Esophagus mucosa (tissue), 1 donor: Measurements from ENCODE around the gene AQP1. TPM values are rescaled to one million over a fixed set of nuclear protein-coding genes. Genes with fewer than 3 reads are reported as not detected.

Experiments
- ATAC-seq: fragments of 200-7000 bp; cut with Tn5 transposase; one replicate; pipeline ENCODE4 v1.9.1; 2020
- total RNA-seq: library from RNA; stranded (reverse); gene quantifications from one replicate; pipeline ENCODE4 v1.2.4, GENCODE V29; 2023
- donor health status: DM: yes; HTN: yes; CAD: no.

AQP1 gene
- total RNA-seq, 1 donor from 2014 or later = 42.3 TPM

DNA sequence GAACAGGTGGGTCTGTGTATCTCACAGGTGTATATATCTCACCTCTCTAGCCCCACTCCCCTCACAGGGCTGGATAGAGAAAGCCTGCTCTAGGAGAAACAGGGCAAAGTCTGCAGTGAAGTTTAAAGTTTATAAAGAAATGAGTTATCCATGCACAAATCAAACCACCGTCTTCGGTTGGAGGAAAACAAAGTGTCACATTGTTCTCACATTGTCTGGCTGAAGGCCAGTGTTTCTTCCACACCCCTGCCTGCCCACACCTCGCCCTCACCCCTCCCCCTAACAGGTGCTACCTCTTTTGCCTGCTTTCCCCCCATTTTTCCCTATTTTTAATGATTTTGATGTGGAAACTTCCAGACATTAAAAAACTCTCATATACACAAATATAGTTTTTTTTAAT is 25.8 kb downstream of the AQP1 start:
- ATAC-seq = no peak

DNA sequence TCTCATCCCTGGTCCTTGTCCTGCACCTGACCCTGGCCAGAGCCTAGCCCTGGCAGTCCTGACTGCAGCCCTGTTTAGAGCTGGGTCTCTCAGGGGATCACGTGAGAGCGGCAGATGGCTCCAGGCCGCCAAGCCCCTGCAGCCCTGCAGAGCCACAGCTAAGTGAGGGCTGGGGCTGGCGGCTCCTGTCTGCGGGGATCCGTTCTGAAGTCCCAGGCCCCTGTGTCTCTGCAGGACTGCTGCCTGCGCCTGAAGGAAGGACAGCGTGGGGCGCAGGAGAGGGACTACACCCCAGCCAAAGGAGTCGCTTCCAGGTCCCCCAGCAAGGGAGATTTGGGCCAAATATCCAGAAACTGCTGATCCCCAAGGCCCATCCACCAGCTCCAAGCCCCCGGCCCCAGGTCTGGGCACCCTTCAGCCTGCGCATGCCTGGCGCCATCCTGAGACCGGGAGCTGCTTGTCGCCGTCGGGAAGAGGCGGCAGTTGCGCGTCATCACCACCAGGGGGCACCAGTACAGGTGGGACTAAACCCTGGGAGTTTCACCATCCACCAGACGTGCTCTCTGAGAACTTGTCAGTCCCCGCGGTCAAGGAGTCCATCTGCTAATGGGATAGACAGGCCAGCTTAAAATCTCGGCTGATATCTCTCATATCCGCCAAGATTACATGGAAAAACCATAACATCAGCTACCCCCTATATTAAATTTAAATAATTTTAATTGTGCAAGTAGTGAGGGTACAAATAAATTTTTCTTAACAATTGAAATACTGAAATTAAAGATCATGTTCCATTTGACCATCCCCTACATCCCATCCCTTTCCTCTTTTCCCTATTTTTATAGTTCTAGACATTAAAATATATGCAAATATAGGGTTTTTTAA is 27.0 kb downstream of the AQP1 start:
- peak; percentile 77 for ATAC-seq

DNA sequence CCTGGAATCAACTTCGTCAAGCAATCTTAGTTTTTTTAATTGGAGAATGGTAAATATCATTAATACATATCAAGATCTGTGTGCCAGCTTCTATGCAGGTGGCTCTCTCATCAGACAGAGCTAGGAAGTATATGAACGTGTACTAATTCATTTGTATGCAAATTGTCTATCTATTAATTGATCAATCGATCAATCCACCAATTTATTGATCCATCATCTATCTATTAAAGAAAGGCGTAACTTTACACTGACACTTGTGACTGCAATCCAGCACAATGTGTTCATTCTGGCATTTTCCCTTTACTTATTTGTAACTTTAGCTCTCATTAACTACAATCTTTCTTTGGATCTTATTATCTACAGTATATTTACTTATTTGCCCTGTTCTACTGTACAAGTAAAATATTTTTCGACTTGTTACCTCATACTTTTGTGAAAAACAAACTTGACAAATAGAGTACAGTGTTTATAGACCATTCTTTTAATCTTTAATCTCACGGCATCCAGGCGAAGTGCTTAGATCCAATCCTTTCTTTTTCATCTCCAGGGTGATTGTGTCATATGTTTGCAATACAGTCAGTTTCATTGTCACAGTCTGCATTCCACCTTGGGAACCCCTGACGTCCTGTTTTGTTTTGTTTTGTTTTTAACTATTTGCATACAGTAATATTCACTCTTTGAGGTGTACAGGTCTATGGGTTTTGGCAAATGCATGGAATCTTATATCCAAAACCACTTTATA is 30.1 kb downstream of the AQP1 start:
- ATAC-seq = no peak

DNA sequence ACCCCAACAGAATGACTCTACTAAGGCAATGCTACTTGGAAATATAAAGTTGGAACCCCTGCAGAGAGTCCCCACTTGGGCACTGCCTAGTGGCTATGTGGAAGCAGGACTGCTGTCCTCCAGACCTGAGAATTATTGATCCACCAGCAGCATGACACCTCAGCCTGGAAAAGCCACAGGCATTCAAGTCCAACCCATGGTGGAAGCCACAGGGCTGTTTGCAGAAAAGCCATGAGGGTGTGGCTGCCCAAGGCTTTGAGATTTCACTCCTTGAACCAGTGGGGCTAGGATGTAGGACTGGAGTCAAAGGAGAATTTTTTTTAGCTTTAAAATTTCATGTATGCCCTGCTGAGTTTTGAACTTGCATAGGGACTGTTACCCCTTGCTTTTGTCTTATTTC is 38.5 kb downstream of the AQP1 start:
- ATAC-seq = no peak

DNA sequence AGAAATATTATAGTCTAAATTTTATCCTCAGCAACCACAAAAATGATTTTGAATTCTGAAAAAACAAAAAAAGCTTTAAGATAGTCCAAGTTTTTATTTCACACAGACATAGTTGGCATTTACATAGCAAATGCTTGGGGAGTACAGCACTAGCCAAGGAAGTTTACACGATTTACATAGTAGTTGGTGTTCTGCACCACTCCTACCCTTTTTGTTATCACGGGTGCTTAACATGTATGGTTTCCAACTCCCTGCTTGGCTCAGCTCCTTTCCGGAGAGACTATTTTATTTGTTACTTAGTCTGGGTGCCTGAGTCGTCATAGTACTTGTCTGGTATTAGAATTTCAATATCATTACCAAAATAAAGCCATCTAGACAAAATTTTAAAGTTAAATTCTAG is 43.3 kb downstream of the AQP1 start:
- ATAC-seq = no peak

DNA sequence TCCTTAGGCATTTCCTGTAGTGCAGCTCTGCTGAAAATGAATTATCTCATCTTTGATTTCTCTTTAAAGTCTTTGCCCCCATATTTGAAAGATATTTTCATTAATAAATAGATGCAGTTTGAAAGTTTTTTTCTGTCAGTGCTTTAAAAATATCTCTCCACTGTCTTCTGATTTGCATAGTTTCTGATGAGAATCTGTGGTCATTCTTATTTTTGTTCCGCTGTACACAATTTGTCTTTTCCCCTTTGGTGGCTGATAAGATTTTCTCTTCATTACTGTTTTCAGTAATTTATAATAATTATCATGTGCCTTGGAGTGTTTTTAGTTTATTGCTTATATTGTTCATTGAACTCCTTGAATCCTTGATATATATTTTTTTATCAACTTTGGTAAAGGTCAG is 45.1 kb downstream of the AQP1 start:
- no peak for ATAC-seq

DNA sequence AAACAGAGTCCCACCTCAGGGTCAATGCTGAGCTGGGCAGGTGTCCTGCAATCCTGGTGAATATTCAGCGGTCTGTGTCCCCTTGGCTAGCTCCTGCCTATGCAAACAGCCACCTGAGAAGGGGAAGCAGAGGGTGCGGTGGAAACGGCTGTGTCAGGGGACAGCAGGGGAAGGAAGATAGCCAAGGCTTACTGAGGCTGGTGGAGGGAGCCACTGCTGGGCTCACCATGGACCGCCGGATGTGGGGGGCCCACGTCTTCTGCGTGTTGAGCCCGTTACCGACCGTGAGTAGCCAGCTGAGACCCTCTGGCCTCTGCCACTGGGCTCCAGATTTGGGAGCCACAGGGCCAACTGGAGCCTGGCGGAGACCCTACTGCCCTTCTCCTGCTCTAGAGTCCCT is 52.2 kb downstream of the AQP1 start, which contains the start of gene GHRHR:
Gene GHRHR (plus strand): TSS at position 112 of the 400 bp plus-strand sequence. CDS start 116 bp downstream, at position 228.
- no peak for ATAC-seq

DNA sequence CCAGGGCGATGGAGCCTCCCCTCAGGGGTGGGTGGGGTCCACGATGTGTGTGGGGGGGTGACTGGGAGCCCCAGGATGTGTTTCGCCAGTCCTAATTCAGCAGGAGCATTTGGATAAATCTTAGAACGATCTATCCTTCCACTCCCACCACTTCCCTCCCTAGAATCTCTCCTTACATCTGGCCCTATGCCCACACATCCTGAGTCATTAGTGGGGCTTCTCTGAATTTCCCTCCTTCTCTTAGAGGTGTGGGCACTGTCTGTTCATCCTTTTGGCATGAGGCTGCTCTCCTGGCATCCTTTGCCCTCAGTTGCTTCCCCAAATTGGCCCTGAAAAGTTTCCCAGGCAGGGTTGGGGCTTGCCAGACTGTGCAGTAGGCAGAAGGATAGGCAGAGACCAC is 53.7 kb downstream of the AQP1 start:
- ATAC-seq = no peak

DNA sequence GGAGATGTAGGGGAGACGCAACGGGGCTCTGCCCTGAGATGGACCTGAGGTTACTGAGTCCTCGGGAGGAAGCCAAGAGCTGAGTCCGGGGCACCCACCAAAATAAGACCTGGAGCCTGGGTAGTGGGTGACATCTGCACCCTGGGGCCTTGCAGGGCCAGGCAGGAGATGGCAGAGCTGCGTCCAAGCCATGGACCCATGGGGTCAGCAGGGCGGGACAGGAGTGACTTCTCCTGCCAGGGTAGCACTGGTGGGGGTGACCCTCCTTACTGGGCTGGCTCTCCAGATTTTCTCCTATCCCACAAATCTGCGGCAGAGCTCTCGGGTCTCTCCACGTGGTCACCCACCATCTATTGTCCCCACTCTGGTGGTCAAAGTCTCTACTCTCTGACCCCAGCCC is 54.2 kb downstream of the AQP1 start:
- ATAC-seq = no peak

DNA sequence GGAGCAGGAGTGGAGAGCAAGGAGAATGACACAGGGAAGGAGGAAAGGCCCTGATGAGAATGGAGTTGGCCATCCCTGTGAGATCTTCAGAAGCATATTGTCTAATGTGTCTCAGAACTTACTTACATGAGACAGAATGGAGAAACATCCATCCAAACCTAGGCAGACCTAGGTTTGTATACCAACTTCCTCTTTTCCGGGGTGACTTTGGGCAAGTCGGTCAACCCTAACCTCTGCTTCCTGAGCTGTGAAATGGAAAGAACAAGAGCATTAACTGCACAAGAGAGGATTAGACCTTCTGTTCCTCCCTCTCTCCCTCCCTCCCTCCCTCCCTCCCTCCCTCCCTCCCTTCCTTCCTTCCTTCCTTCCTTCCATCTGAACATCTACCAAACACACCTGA is 56.6 kb downstream of the AQP1 start:
- no peak for ATAC-seq

DNA sequence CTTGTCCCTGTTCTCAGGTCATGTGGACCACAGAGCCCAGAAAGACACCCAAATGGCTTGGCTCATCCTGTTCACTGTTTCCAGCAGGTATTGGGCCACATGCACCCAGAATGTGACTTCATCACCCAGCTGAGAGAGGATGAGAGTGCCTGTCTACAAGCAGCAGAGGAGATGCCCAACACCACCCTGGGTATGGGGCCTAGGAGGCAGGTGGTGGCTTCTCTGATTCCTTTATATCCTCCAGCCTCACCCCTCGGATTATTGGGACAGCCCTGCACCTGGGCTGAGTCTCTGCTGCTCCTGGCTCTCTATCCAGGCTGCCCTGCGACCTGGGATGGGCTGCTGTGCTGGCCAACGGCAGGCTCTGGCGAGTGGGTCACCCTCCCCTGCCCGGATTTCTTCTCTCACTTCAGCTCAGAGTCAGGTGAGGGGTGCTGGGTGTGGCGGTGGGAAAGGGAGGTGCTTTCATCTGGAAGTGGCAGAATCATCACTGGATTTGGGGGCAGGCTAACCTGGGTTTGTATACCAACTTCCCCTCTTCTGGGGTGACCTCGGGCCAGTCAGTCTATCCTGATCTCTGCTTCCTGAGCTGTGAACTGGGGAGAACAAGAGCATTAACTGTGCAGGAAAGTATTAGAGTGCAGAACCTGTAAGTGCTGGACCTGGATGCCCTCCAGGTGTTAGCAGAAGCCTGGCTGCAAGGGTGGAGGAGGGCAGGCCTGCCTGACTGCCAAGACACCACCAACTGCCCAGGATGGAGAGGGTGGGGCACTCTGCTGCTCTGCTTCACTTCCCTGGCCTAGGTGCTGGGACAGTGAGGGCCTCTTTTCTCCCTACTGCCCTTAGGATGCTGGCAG is 57.3 kb downstream of the AQP1 start:
- ATAC-seq = no peak

DNA sequence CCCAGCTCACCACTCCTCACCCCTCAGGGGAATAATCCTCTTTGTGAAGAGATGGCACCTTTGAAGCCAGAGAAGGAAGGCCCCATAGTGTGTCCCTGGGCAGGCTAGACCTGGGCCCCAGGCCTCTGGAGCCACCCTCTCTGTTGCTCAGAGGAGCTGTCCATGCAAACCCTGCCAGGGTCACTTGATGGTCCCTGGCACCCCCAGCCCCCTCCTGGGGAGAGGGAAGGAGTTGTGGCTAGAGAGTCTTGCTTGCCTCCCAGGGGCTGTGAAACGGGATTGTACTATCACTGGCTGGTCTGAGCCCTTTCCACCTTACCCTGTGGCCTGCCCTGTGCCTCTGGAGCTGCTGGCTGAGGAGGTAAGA is 57.9 kb downstream of the AQP1 start:
- ATAC-seq = no peak

DNA sequence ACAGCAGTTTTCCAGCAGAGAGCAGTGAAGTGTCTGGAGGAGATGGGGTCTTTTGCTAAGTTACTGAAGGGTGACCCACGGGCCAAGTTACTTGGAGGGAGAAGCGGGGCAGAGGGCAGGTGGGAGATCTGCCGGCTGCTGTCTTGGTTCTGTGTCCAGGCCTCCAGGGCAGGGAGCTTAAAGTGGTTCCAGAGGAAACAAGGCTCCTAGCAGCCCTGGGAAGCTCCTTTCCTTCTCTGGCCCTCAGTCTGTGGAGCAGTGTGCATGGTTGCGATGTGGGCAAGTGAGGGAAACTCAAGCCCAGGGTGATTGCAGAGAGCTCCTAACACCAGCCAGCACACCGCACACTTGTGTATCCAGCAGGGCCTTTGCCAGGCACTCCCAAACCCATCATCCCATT is 58.4 kb downstream of the AQP1 start:
- no peak for ATAC-seq

DNA sequence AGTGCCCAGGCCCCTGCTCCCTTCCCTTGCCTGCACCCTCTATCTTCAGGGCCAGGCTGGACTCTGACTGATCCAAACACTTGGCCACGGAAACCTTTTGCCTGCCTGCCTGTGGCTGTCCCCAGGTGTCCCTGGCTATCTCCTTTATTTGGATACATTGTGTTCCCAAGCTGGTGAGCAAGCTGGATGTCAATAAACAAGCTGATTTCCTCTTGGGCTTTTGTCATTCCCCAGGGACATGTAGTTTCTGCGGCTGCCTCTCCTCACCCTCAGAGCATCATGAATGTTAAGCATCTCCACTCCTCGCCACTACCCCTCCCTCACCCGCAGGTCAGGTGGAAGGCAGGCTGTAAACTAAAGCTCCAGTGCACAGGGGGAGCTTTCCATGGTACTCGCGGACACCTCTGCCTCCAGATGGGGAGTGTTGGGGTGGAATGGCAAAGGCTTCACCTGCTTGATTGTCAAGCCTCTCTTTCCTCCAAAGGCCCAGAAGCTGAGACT is 59.0 kb downstream of the AQP1 start:
- no peak for ATAC-seq

DNA sequence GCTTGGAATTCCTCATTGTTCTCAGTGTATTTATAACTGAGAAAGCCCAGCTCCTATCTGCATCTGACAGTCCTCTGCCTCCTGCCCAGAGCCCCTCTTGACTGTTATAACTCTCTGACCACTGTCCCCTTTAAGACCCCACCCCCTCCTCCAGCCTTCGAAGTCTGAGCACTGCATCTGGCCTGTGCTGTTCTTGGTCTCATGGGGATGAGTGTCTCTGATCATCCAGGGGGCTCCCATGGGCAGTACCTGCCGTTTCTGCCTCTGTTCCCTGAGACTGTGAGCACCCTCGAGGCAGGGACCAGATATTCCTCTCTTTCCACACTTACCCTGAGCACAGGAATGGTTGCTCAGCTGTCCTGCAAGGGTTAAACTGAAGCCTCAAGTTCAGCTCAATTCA is 59.8 kb downstream of the AQP1 start:
- no peak for ATAC-seq

DNA sequence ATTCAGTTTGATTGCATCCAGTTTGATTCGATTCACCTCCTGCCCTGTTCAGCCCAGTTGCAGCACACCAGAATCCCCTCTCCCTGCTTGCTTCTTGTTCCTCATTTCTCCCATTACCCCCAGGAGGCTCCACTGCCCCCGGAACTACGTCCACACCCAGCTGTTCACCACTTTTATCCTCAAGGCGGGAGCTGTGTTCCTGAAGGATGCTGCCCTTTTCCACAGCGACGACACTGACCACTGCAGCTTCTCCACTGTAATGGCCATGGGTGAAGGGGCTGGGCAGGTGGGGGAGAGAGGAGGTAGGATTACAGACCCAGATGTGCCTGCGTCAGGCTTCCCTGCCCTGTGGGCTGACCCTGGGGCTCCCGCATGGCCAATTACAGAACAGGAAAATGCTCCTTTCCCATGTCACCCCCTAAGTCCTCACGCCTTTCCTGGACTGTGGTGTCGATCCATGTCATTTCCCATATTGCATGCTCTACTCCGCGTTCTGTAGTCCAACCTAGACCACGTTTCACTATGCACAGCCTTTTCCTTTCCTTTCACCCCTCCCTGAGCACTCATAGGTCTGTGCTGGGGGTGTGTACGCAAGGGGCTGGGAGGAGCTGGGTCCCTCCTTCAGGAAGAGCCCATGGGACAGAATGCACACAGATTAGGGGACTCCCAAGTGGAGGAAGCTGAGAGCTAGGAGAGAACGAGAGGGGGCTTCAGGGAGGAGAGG is 60.3 kb downstream of the AQP1 start:
- no peak for ATAC-seq

DNA sequence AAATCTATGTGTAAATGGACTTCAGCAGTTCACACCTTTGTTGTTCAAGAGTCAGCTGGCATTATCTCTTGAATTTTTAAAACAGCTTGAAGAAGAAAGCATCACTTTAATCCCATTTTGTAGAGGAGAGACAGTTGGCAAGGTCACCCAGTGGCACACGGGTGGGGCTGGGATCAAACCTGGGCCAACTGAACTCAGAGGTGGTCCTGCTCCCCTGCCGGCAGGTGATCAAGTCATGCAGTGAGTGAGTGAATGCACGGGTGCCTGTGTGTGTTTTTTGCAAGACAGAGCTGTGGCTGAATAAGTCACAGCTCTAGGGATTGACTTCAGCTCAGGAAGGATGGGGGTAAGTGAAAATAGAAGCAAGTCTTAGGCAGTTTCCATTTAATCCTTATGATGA is 61.6 kb downstream of the AQP1 start:
- no peak for ATAC-seq

DNA sequence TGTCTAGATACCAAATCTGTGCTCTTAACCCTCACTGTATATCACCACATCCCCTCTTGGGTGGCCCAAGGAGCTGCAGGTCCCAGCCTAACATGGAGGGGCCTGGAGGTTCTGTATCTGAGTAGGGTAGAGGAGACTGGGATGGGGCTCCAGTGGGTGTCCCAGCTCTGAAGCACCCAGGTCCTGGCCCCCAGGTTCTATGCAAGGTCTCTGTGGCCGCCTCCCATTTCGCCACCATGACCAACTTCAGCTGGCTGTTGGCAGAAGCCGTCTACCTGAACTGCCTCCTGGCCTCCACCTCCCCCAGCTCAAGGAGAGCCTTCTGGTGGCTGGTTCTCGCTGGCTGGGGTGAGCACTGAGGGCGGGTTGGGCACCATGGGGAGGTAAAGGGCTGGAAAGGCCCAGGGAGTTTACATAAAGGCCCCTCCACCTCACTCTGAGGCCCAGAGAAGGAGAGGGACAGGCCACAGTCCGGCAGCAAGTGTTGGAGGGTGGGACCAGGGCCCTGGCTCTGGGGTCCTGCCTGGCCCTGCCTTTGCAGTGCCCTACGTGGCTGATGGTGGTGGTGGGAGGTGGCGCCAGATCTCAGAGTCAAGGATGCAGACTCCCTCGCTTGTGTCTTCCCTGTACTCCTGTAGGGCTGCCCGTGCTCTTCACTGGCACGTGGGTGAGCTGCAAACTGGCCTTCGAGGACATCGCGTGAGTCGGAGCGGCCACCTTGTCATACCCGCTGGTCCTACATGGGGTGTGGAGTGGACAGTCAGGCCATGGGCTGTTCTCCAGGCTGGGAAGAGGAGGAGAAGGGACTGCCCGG is 62.3 kb downstream of the AQP1 start:
- ATAC-seq = no peak

DNA sequence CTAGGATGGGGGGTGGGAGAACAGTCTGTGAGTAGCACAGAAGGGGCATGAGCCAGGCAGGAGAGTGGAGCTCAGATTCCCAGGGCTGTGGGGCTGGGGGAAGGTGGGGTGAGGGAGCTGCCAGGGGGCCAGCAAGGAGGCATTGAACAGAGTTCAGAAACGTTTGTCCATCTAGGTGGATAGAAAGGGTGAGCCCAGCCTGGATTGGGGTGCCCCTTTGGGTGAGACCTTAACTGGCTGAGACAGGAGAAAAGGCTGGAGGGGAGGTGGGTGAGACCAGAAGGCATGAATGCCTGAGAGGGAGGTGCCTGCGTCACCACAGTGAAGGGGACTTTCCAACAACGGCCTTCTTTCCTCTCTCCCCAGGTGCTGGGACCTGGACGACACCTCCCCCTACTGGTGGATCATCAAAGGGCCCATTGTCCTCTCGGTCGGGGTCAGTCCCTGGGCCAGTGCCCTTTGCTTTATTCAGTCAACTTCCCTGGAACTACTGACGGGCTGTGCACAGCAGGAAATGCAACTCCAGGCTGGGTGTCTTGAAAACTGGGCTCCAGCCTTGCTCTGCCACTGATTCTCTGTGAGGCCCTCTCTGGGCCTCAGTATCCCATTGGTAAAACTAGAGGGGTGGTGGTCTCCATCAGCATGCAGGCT is 63.1 kb downstream of the AQP1 start:
- peak; percentile 75 for ATAC-seq
